LNCaP clone FGC (cell line): ENCODE measurements around the gene ANKS1A.

ENCODE experiments used
- DNase-seq: peaks from one replicate; pipeline ENCODE4 v3.0.0-alpha.2; 2011; ENCODE audit warnings: low read depth
- H3K4me3 ChIP-seq: 2 replicates; pipeline ENCODE4 v1.5.1; 2011; ENCODE audit warnings: mild to moderate bottlenecking, low read depth, low read length, control low read depth
- TF ChIP-seq, protein P1 (sequence below): IDR thresholded peaks from 2 replicates; pipeline ENCODE4 v1.5.1; 2012; ENCODE audit warnings: mild to moderate bottlenecking; ENCODE audit not compliant: control insufficient read depth, insufficient read depth; ENCODE audit errors: extremely low read depth

The ANKS1A gene

DNA sequence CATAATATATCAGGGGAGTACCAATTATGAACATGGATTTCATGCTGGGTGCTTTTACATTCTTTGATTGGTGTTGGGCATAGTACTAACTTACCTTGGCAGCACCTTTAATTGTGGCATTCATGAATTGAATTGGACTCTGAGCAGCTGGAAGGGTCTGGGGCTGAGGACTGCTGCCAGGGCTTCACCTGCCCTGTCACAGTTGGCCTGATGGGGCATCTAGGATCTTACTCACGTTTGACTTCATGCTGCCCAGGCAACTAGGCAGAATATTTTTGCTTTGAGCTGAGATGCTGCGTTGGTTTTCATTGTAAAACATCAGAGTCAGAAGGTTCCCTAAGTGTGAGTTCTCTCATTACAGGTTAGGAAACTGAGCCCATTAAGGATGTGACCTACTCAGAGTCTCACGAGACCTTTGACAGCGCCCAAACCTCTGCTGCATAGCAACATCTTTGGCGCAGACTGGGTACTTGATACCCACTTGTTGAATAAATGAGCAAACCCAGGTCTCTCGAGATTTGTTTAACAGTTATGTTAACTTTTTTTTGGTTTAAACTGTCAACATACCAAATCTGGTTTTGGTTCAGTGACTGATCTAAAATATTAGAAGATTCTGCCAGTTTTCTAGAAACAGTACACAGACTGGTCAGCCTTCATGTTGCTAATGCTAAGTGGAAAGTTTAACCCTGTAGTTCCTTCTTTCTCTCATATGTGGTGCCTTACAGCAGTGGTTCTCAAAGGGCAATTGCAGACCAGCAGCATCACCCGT, 147.2 kb downstream of the ANKS1A start:
- DNase-seq = no peak
- H3K4me3 ChIP-seq = no peak overlapping the region
- TF ChIP-seq, protein P1, sequence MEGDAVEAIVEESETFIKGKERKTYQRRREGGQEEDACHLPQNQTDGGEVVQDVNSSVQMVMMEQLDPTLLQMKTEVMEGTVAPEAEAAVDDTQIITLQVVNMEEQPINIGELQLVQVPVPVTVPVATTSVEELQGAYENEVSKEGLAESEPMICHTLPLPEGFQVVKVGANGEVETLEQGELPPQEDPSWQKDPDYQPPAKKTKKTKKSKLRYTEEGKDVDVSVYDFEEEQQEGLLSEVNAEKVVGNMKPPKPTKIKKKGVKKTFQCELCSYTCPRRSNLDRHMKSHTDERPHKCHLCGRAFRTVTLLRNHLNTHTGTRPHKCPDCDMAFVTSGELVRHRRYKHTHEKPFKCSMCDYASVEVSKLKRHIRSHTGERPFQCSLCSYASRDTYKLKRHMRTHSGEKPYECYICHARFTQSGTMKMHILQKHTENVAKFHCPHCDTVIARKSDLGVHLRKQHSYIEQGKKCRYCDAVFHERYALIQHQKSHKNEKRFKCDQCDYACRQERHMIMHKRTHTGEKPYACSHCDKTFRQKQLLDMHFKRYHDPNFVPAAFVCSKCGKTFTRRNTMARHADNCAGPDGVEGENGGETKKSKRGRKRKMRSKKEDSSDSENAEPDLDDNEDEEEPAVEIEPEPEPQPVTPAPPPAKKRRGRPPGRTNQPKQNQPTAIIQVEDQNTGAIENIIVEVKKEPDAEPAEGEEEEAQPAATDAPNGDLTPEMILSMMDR = no peak

DNA sequence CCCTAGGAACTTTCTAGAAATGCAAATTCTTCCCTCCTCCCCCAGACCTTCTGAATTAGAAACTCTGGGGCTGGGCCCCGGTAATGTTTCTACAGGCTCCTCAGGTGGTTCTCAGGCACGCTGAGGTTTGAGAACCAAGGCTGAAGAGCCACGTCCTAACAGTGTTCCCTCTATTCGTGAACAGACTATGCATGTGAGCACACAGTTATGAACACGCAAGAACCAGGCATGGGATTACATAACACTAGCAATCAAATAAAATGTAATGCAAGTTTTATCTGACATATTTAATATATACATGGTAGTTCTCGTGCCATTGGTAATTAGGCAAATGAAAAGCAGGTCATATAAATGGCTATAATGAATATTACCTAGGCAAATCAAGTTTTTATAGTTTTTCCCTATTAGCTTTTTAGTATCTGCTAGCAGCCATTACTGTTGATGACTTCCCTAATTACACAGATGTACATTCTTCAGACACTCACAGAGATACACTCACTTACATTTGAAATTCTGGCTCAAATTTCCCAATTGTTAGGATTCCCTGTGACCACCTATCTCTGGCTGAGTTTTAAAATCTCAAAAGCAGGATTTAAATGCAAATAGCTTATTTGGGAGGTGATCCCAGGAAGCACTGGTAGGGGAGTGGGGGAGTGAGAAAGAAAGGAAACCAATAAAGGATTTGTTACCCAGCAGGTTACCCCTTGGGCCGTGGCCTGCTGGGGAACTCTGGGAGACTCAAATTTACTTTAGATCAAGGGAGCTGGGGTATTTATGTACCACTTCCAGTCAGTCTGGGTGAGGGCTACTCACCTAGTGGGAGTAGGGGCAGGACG, 148.0 kb downstream of the ANKS1A start:
- TF ChIP-seq, protein P1 = no peak
- DNase-seq = no peak
- H3K4me3 ChIP-seq = no peak overlapping the region

DNA sequence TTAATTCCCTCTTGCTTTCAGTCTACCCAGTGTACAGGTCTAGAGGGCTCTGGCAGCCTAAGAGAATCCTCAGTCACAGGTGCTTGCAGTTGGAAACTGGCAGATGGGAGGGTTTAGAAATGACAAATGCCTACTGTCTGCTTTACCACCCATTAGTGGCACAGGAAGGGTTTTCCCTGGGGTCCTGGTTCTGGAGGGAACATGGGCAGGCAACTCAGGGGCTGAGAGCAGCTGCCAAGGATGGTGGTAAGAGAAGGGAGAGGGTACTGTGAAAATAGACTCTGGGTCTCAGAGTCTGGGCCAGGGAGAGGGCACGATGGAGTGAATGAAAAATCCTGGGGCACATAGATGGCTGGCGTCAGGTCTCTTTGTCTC, 148.6 kb downstream of the ANKS1A start:
- TF ChIP-seq, protein P1 = no peak
- no peak for DNase-seq
- no peak overlapping the region for H3K4me3 ChIP-seq

DNA sequence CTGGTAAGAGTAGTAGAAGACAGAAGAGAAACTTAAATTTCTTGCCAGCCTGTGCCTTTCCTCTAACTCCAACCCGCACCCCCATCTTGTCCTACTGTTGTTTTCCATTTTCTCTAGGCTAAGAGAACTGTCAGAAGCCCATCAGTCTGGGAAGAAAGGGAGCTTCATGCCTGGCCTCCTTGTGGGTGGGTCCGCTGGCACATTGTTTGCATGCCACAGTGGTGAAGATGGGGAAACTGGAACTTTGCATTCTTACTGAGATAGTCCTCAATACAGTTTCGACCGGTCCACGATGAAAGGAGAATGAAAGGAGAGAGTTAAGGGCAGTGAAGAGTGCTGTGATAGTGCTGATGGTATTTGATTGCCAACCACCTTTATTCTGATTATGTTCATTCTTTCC, 149.0 kb downstream of the ANKS1A start:
- DNase-seq = no peak
- H3K4me3 ChIP-seq = no peak overlapping the region
- TF ChIP-seq, protein P1 = no peak

DNA sequence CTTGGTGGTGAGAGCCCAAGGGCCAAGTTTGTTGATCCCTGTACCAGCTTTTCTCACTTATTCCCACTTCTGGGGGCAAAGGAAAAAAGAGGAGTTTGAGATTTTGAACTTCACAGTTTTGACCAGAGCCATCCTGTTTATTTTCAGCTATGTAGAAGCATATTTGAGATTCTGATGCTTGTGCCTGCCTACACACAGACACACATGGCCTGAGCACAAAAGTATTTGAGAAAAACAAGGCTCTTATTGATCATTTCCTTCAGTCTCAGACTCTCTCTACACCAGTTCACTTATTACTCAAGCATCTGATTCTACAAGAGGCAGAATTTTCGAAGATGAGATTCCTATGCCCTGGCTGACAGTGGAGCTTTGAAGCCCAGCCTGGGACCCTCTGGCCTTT, 151.3 kb downstream of the ANKS1A start:
- H3K4me3 ChIP-seq = no peak overlapping the region
- TF ChIP-seq, protein P1 = no peak
- no peak for DNase-seq

DNA sequence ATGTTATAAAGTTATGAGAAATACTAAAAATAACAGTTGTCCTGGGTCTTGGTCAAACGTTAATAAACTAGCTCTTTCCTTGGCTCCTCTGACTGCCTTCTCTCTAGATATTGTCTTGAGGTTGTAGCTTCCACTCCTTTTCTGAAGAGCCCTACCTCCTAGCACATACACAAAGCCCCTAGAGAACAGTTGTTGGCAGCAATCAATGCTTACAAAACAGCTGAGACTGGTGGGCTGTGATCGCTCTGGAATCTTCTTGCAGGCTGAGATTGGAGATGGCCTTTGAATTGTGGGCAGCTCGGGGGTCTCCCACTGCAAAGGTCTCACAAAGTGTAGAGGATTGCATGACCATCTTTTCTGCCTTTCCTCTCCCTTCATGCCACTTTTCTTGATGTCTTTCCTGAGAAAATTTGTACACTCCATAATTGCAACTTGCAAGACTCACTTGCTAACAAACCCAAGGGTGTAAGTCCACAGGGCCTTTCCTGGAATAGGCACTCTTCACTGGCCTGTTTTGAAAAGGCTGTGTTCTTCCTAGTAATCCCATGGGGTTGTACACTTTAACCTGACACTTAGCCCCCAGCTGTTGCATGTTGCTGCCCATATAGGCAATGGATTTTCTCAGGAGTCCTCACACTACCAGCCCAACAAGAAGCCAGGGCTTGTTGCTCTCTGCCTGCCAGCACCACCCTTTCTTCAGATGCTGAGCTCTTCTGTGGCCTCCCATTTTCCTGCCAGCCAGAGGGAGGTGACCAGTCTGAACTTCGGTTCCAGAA, 152.2 kb downstream of the ANKS1A start:
- TF ChIP-seq, protein P1 = no peak
- no peak for DNase-seq
- H3K4me3 ChIP-seq = no peak overlapping the region
